Panc1 (cell line): ENCODE data around the gene COL5A1. TPM values are rescaled to one million over a fixed set of nuclear protein-coding genes. Genes with fewer than 3 reads are reported as not detected.

ENCODE experiments used
- ATAC-seq: fragments of 200-7000 bp; cut with Tn5 transposase; 2 replicates; pipeline ENCODE4 v1.9.1; 2020; ENCODE audit warnings: mild to moderate bottlenecking, moderate library complexity
- BruUV-seq: library from RNA; stranded (reverse); fragments of 400-500 nt; replicated peaks from 2 replicates; lab custom pipeline; 2021; lab: Mats Ljungman, UMichigan
- CTCF ChIA-PET: fragments of 300-600 bp; sonication (Branson Sonifier 250); formaldehyde crosslinking; loops from one replicate; lab custom pipeline; 2022; ENCODE audit warnings: antibody characterized with exemption; lab: Charles Lee
- POLR2A ChIA-PET: fragments of 300-600 bp; sonication (Branson Sonifier 250); formaldehyde crosslinking; loops from one replicate; lab custom pipeline; 2022; ENCODE audit warnings: antibody characterized with exemption; lab: Charles Lee
- DNase-seq: peaks from one replicate; pipeline ENCODE4 v3.0.0-alpha.2; 2010; ENCODE audit warnings: low read depth, low spot score
- H3K27ac ChIP-seq: 2 replicates; pipeline ENCODE4 v1.5.1; 2011; ENCODE audit warnings: mild to moderate bottlenecking, low read length, inconsistent platforms
- H3K27me3 ChIP-seq: fragments of 200-500 bp; sonication (Bioruptor generic); 2 replicates; pipeline ENCODE4 v1.6.0; 2014; ENCODE audit warnings: low read length, inconsistent platforms; ENCODE audit not compliant: control insufficient read depth, insufficient read depth
- H3K36me3 ChIP-seq: fragments of 200-500 bp; sonication (Bioruptor generic); 2 replicates; pipeline ENCODE4 v1.5.1; 2014; ENCODE audit warnings: inconsistent platforms, mild to moderate bottlenecking, low read length, moderate library complexity; ENCODE audit not compliant: control insufficient read depth, insufficient read depth
- H3K4me1 ChIP-seq: 2 replicates; pipeline ENCODE4 v1.5.1; 2011; ENCODE audit warnings: inconsistent platforms, mild to moderate bottlenecking, low read length, moderate library complexity; ENCODE audit not compliant: control insufficient read depth, insufficient read depth
- H3K4me3 ChIP-seq, 2 experiments: 2 replicates each; pipeline ENCODE4 v1.5.1; 2011 to 2012; ENCODE audit warnings: low read depth in 2 of 2, low read length in 2 of 2, mild to moderate bottlenecking in 2 of 2, inconsistent platforms in 1 of 2, moderate library complexity in 1 of 2
- H3K9me3 ChIP-seq: fragments of 200-500 bp; sonication (Bioruptor generic); 2 replicates; pipeline ENCODE4 v1.5.1; 2014; ENCODE audit warnings: low read depth, mild to moderate bottlenecking, inconsistent platforms, low read length, moderate library complexity; ENCODE audit not compliant: control insufficient read depth, insufficient read depth
- POLR2AphosphoS5 ChIP-seq: IDR thresholded peaks from 2 replicates; pipeline ENCODE4 v1.6.1; 2012; ENCODE audit warnings: mild to moderate bottlenecking, low read depth, low read length, moderate library complexity
- SIN3A ChIP-seq: IDR thresholded peaks from 2 replicates; pipeline ENCODE4 v1.6.1; 2012; ENCODE audit warnings: low read depth, mild to moderate bottlenecking, low read length, moderate library complexity, borderline replicate concordance; ENCODE audit not compliant: insufficient read depth
- TCF7L2 ChIP-seq: IDR thresholded peaks from 2 replicates; pipeline ENCODE4 v1.6.1; 2011; ENCODE audit warnings: mild to moderate bottlenecking, low read depth, low read length, inconsistent platforms
- in situ Hi-C: cut with HindIII; loops from 2 replicates; pipeline ENCODE4 v1.10.0; 2016; ENCODE audit warnings: low sequenced_read_pairs, low pct_unique_long_range_greater_than_20kb
- intact Hi-C: fragments of 100-400 bp; cut with micrococcal nuclease; formaldehyde crosslinking; loops from one replicate; pipeline ENCODE4 v1.10.0; 2022; ENCODE audit not compliant: unreplicated experiment
- total RNA-seq: library from RNA; stranded (reverse); gene quantifications from one replicate; pipeline ENCODE4 v1.2.1, GENCODE V29; 2021; ENCODE audit not compliant: unreplicated experiment
- TF ChIP-seq, protein P1 (sequence below): fragments of 450-650 bp; IDR thresholded peaks from 2 replicates; pipeline ENCODE4 v1.5.1; 2017; ENCODE audit warnings: mild to moderate bottlenecking
- TF ChIP-seq, protein P2 (sequence below), 2 experiments: IDR thresholded peaks; 2 replicates each; pipeline ENCODE4 v1.6.1; 2011 to 2012; ENCODE audit warnings: low read depth in 2 of 2, control low read depth in 1 of 2, low read length in 1 of 2, mild to moderate bottlenecking in 1 of 2, moderate library complexity in 1 of 2; ENCODE audit not compliant: insufficient read depth in 1 of 2

The COL5A1 gene
- total RNA-seq, 1 experiment from 2014 or later: 5.7 TPM

DNA sequence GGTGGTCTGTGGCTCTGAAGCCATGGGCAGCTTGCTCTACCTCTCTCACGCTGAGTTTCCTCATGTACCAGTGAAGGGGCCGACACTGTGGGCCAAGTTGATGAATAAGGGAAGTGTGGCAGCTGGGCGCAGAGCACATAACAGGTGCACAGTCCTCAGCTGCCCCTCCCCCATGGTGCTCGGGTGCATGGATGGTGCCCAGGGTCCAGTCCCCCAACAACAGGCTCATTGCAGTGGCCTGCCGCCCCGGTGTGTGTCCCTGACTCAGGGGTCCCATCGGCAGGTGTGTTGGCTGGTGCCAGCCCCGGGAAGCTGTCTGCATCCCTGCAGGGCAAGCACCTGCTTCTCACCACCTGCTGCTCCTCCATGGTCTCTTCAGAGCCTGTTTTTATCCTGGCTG, 36.6 kb downstream of the COL5A1 start:
- no peak overlapping the region for H3K27ac ChIP-seq
- no peak overlapping the region for H3K4me3 ChIP-seq

DNA sequence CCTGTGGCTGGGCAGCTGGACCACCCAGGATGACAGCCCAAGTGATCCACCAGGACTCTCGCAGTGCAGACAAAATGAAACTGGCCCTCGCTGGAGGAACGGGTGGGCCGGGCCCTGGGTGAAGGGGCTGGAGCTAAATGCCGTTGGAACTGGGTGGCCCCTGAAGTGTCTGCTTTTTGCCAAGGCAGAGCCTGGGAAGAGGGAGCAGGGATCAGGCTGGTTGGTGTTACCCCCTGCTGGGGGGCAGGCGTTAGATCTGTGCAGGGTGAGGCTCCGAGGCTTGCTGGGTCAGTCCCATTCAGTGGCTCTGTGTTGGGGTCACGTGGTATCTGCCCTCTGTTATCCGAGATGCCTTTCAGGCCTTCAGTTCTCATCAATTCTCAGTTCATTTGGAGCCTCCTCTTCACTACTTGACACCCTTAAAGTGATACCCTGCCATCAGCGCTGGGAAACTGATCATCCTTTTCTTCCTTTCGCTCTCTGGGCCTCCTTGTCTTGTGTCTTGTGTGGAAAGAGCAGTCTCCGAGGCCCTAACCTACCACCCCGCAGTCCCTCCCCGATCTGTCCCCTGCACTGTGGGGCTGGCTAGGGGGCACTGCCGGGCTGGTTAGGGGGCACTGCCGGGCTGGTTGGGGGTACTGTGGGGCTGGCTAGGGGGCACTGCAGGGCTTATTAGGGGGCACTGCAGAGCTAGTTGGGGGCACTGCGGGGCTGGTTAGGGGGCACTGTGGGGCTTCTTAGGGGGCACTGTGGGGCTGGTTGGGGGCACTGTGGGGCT, 37.3 kb downstream of the COL5A1 start:
- Histone ChIP-seq H3K36me3 (no peaks in the 10 kb centered on the region), H3K9me3 (no peaks in the 10 kb centered on the region), H3K4me1 (no peaks in the 10 kb centered on the region), H3K4me3 (no peak overlapping the region), H3K27me3 (no peaks in the 10 kb centered on the region), H3K27ac (no peak overlapping the region)
- intact Hi-C loops (no loop called here), in situ Hi-C loops (no loop called here)
- BruUV-seq: no TSS peak
- DNase-seq (no peak), ATAC-seq (no peak)
- CTCF ChIA-PET: no interaction called here
- TF ChIP-seq SIN3A: no peak
- TF ChIP-seq POLR2AphosphoS5: no peak
- TF ChIP-seq TCF7L2: no peak
- TF ChIP-seq, protein P1, sequence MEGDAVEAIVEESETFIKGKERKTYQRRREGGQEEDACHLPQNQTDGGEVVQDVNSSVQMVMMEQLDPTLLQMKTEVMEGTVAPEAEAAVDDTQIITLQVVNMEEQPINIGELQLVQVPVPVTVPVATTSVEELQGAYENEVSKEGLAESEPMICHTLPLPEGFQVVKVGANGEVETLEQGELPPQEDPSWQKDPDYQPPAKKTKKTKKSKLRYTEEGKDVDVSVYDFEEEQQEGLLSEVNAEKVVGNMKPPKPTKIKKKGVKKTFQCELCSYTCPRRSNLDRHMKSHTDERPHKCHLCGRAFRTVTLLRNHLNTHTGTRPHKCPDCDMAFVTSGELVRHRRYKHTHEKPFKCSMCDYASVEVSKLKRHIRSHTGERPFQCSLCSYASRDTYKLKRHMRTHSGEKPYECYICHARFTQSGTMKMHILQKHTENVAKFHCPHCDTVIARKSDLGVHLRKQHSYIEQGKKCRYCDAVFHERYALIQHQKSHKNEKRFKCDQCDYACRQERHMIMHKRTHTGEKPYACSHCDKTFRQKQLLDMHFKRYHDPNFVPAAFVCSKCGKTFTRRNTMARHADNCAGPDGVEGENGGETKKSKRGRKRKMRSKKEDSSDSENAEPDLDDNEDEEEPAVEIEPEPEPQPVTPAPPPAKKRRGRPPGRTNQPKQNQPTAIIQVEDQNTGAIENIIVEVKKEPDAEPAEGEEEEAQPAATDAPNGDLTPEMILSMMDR: no peak
- TF ChIP-seq, protein P2, sequence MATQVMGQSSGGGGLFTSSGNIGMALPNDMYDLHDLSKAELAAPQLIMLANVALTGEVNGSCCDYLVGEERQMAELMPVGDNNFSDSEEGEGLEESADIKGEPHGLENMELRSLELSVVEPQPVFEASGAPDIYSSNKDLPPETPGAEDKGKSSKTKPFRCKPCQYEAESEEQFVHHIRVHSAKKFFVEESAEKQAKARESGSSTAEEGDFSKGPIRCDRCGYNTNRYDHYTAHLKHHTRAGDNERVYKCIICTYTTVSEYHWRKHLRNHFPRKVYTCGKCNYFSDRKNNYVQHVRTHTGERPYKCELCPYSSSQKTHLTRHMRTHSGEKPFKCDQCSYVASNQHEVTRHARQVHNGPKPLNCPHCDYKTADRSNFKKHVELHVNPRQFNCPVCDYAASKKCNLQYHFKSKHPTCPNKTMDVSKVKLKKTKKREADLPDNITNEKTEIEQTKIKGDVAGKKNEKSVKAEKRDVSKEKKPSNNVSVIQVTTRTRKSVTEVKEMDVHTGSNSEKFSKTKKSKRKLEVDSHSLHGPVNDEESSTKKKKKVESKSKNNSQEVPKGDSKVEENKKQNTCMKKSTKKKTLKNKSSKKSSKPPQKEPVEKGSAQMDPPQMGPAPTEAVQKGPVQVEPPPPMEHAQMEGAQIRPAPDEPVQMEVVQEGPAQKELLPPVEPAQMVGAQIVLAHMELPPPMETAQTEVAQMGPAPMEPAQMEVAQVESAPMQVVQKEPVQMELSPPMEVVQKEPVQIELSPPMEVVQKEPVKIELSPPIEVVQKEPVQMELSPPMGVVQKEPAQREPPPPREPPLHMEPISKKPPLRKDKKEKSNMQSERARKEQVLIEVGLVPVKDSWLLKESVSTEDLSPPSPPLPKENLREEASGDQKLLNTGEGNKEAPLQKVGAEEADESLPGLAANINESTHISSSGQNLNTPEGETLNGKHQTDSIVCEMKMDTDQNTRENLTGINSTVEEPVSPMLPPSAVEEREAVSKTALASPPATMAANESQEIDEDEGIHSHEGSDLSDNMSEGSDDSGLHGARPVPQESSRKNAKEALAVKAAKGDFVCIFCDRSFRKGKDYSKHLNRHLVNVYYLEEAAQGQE (IDR thresholded peaks at IDR 0.05; ENCODE audit: insufficient read depth in 1 of 2, low read depth in 2 of 2, low read length in 1 of 2): no peak
- POLR2A ChIA-PET: no interaction called here

More for the DNA sequence above, 36.6 kb downstream of the COL5A1 start:
- no peaks in the 10 kb centered on the region for H3K9me3 ChIP-seq
- POLR2A ChIA-PET: no interaction called here
- no peaks in the 10 kb centered on the region for H3K36me3 ChIP-seq
- no peaks in the 10 kb centered on the region for H3K27me3 ChIP-seq
- intact Hi-C loops: no loop called here
- H3K4me1 ChIP-seq: no peaks in the 10 kb centered on the region
- no peak for DNase-seq
- no TSS peak for BruUV-seq
- in situ Hi-C loops: no loop called here
- CTCF ChIA-PET: no interaction called here
- TF ChIP-seq POLR2AphosphoS5: no peak
- no peak for TF ChIP-seq SIN3A
- no peak for ATAC-seq
